CD4-positive, alpha-beta T cell treated with Interferon alpha-2 for 1 hour (primary cell): ENCODE results near the gene IFITM5.
"Not testable (repeated sequence)": the region's sequence is repeated elsewhere in the genome, so short reads cannot be mapped to it uniquely, and the experiment has no call there.

ENCODE experiments used
- DNase-seq, 2 donors: peaks; one replicate each; pipeline ENCODE4 v3.0.0-alpha.2; 2020 to 2022

Gene IFITM5

GRCh38 chr11:327581-327923 lies 28.2 kb upstream of the IFITM5 start:
- DNase-seq, result no peak

- DNase-seq, result peak; percentile 88 to 89
Observed at GRCh38 chr11:326842-327580, 27.7 kb upstream of the IFITM5 start.

GRCh38 chr11:326592-326841 lies 27.2 kb upstream of the IFITM5 start:
- DNase-seq, result no peak

GRCh38 chr11:325796-326591 lies 26.7 kb upstream of the IFITM5 start:
- no peak for DNase-seq

- peak in 1 of 2 donors; percentile 25 for DNase-seq
Observed at GRCh38 chr11:324593-325517, 25.5 kb upstream of the IFITM5 start.

GRCh38 chr11:324156-324555 lies 24.8 kb upstream of the IFITM5 start:
- no peak for DNase-seq

GRCh38 chr11:319888-320273 lies 20.6 kb upstream of the IFITM5 start:
- not testable (repeated sequence) for DNase-seq

- DNase-seq, result peak in 1 of 2 donors; percentile 24
Observed at GRCh38 chr11:319121-319887, 20.0 kb upstream of the IFITM5 start.

GRCh38 chr11:318405-319120 lies 19.2 kb upstream of the IFITM5 start:
- not testable (repeated sequence) for DNase-seq

GRCh38 chr11:317668-318404 lies 18.5 kb upstream of the IFITM5 start:
- DNase-seq, result peak in 1 of 2 donors; percentile 47

- DNase-seq, result peak in 1 of 2 donors; percentile 64
Observed at GRCh38 chr11:316891-317301, 17.6 kb upstream of the IFITM5 start.

- DNase-seq, result peak; percentile 46 to 73
Observed at GRCh38 chr11:316031-316701, 16.8 kb upstream of the IFITM5 start.

- DNase-seq, result no peak
Observed at GRCh38 chr11:315516-315994, 16.2 kb upstream of the IFITM5 start.

GRCh38 chr11:315051-315481 lies 15.7 kb upstream of the IFITM5 start:
- peak in 1 of 2 donors; percentile 59 for DNase-seq

GRCh38 chr11:314554-314875 lies 15.2 kb upstream of the IFITM5 start:
- not testable (repeated sequence) for DNase-seq

- DNase-seq, result peak; percentile 88 to 94
Observed at GRCh38 chr11:313787-314553, 14.6 kb upstream of the IFITM5 start, which contains the start of gene IFITM1. Gene IFITM1, plus strand, starts transcription at chr11:314040. Its CDS starts 131 bp downstream, at chr11:314171.

GRCh38 chr11:313304-313786 lies 14.0 kb upstream of the IFITM5 start:
- DNase-seq, result no peak

- DNase-seq, result peak in 1 of 2 donors; percentile 70
Observed at GRCh38 chr11:312092-312816, 12.9 kb upstream of the IFITM5 start.
